Measurements from ENCODE around the gene ATAD5.

Gene ATAD5

GRCh38 chr17:30927756-30928155 lies 96.0 kb downstream of the ATAD5 start:
- no peak for TF ChIP-seq ZNF350 (tag by site-specific recombination; IDR thresholded peaks at IDR 0.05)
- TF ChIP-seq AEBP2 (tag by site-specific recombination; IDR thresholded peaks at IDR 0.05; ENCODE audit: borderline replicate concordance): no peak
- TF ChIP-seq ZNF184 (tag by site-specific recombination; IDR thresholded peaks at IDR 0.05): no peak
- no peak for TF ChIP-seq ZEB2 (tag by site-specific recombination; IDR thresholded peaks at IDR 0.05)
- no peak for TF ChIP-seq ZNF626 (tag by site-specific recombination; IDR thresholded peaks at IDR 0.05)
- no peak for TF ChIP-seq SETDB1 (IDR thresholded peaks at IDR 0.05; ENCODE audit: insufficient read length, low read length)
- POLR2A ChIA-PET: no interaction called here

GRCh38 chr17:30928584-30928983 lies 96.8 kb downstream of the ATAD5 start:
- CTCF ChIA-PET: interaction anchor here (0.6 kb wide), 1 partner anchor 79 kb away, joined by 3 read pairs; no protein-coding TSS in a partner anchor
- no peak overlapping the region for H3K4me3 ChIP-seq (ENCODE audit: low read depth, low read length)
- H3K36me3 ChIP-seq (ENCODE audit: control insufficient read depth in 2 of 2, insufficient read depth in 1 of 2, low read length in 2 of 2): peaks cover 0 to 56% of the 10 kb centered on the region in 2 experiments; a peak in 2 of 3 replicates
- H3K27ac ChIP-seq (ENCODE audit: extremely low read depth, low read depth, low read length): no peak overlapping the region
- H3K4me1 ChIP-seq (ENCODE audit: control insufficient read depth, insufficient read depth, low read length): no peaks in the 10 kb centered on the region
- POLR2A ChIA-PET: interaction anchor here (0.6 to 0.8 kb wide), 2 partner anchors 22 to 219 kb away, joined by 3 to 4 read pairs; partner anchors contain the start of gene TEFM
- H3K9me3 ChIP-seq (ENCODE audit: control insufficient read depth, insufficient read depth, low read depth, low read length): no peaks in the 10 kb centered on the region
- TF ChIP-seq ZNF202 (tag by site-specific recombination; IDR thresholded peaks at IDR 0.05; ENCODE audit: borderline replicate concordance) (no peak), ZNF292 (tag by site-specific recombination; IDR thresholded peaks at IDR 0.05; ENCODE audit: borderline replicate concordance, low read depth) (no peak), INSM2 (tag by site-specific recombination; IDR thresholded peaks at IDR 0.05) (no peak), PRDM6 (tag by site-specific recombination; IDR thresholded peaks at IDR 0.05) (no peak), ZNF664 (tag by site-specific recombination; IDR thresholded peaks at IDR 0.05) (no peak), ZNF433 (tag by site-specific recombination; IDR thresholded peaks at IDR 0.05; ENCODE audit: low read depth) (no peak), ZBTB48 (tag by site-specific recombination; IDR thresholded peaks at IDR 0.05) (no peak)

More at GRCh38 chr17:30927756-30928155, 96.0 kb downstream of the ATAD5 start:
- Histone ChIP-seq H3K36me3 (ENCODE audit: control insufficient read depth in 2 of 2, insufficient read depth in 1 of 2, low read length in 2 of 2) (peaks cover 0 to 48% of the 10 kb centered on the region in 2 experiments; a peak in 2 of 3 replicates), H3K4me1 (ENCODE audit: control insufficient read depth, insufficient read depth, low read length) (no peaks in the 10 kb centered on the region), H3K9me3 (ENCODE audit: control insufficient read depth, insufficient read depth, low read depth, low read length) (no peaks in the 10 kb centered on the region), H3K4me3 (ENCODE audit: low read depth, low read length) (no peak overlapping the region), H3K27ac (ENCODE audit: extremely low read depth, low read depth, low read length) (no peak overlapping the region)
- CTCF ChIA-PET: no interaction called here

GRCh38 chr17:30929081-30929633 lies 97.4 kb downstream of the ATAD5 start:
- H3K4me1 ChIP-seq (ENCODE audit: control insufficient read depth, insufficient read depth, low read length): no peaks in the 10 kb centered on the region
- no peak for TF ChIP-seq ZNF777 (tag by site-specific recombination; IDR thresholded peaks at IDR 0.05; ENCODE audit: borderline replicate concordance)
- no peak for TF ChIP-seq ZNF362 (tag by site-specific recombination; IDR thresholded peaks at IDR 0.05)
- TF ChIP-seq ZNF776 (tag by site-specific recombination; IDR thresholded peaks at IDR 0.05; ENCODE audit: borderline replicate concordance): no peak
- TF ChIP-seq SETDB1 (IDR thresholded peaks at IDR 0.05; ENCODE audit: insufficient read length, low read length): no peak
- CTCF ChIA-PET: interaction anchor here (0.6 kb wide), 2 partner anchors 53 to 78 kb away, joined by 3 read pairs; no protein-coding TSS in a partner anchor
- POLR2A ChIA-PET: interaction anchor here (0.6 to 0.8 kb wide), 2 partner anchors 23 to 219 kb away, joined by 3 to 4 read pairs; partner anchors contain the start of gene TEFM
- H3K4me3 ChIP-seq (ENCODE audit: low read depth, low read length): no peak overlapping the region
- H3K36me3 ChIP-seq (ENCODE audit: control insufficient read depth in 2 of 2, insufficient read depth in 1 of 2, low read length in 2 of 2): peaks cover 0 to 57% of the 10 kb centered on the region in 2 experiments; a peak in 2 of 3 replicates
- H3K9me3 ChIP-seq (ENCODE audit: control insufficient read depth, insufficient read depth, low read depth, low read length): no peaks in the 10 kb centered on the region
- H3K27ac ChIP-seq (ENCODE audit: extremely low read depth, low read depth, low read length): no peak overlapping the region
